GM11168 (cell line): Measurements from ENCODE around the gene POLRMT.
"Not testable (repeated sequence)": the region's sequence is repeated elsewhere in the genome, so short reads cannot be mapped to it uniquely, and the experiment has no call there.

ENCODE experiments used
- in situ Hi-C: fragments of 300-500 bp; cut with MboI; formaldehyde crosslinking; loops from one replicate; pipeline ENCODE4 v1.12.0; 2022; ENCODE audit warnings: low sequenced_read_pairs; ENCODE audit not compliant: unreplicated experiment

The POLRMT gene

GRCh38 chr19:616062-616700, 17.2 kb downstream of the POLRMT start:
- in situ Hi-C loops, result no loop called here

GRCh38 chr19:615619-616018, 17.7 kb downstream of the POLRMT start:
- in situ Hi-C loops, result no loop called here

GRCh38 chr19:613732-614567, 19.4 kb downstream of the POLRMT start:
- in situ Hi-C loops, result no loop called here

GRCh38 chr19:612941-613340, 20.4 kb downstream of the POLRMT start:
- in situ Hi-C loops, result no loop called here

GRCh38 chr19:611481-611868, 21.9 kb downstream of the POLRMT start:
- in situ Hi-C loops, result no loop called here

GRCh38 chr19:610801-611480, 22.4 kb downstream of the POLRMT start:
- in situ Hi-C loops, result no loop called here

GRCh38 chr19:610071-610800, 23.1 kb downstream of the POLRMT start:
- in situ Hi-C loops, result no loop called here

- in situ Hi-C loops, result no loop called here
These were observed 24.4 kb downstream of the POLRMT start for GRCh38 chr19:609004-609346.

GRCh38 chr19:608155-609003, 25.0 kb downstream of the POLRMT start:
- in situ Hi-C loops, result no loop called here

GRCh38 chr19:607301-608154, 25.8 kb downstream of the POLRMT start:
- in situ Hi-C loops, result no loop called here

GRCh38 chr19:605061-605971, 28.0 kb downstream of the POLRMT start:
- in situ Hi-C loops, result not testable (repeated sequence)

- in situ Hi-C loops, result no loop called here
These were observed 29.0 kb downstream of the POLRMT start for GRCh38 chr19:604355-604754.

- in situ Hi-C loops, result not testable (repeated sequence)
These were observed 29.6 kb downstream of the POLRMT start for GRCh38 chr19:603779-604178.

- in situ Hi-C loops, result not testable (repeated sequence)
These were observed 30.1 kb downstream of the POLRMT start for GRCh38 chr19:603302-603639.

GRCh38 chr19:602391-603301, 30.7 kb downstream of the POLRMT start:
- in situ Hi-C loops, result no loop called here

- in situ Hi-C loops, result no loop called here
These were observed 31.5 kb downstream of the POLRMT start for GRCh38 chr19:601790-602189.

GRCh38 chr19:601310-601709, 32.0 kb downstream of the POLRMT start:
- in situ Hi-C loops, result no loop called here
